Measurements from ENCODE around the gene DDR2.
"Not testable (repeated sequence)": the region's sequence is repeated elsewhere in the genome, so short reads cannot be mapped to it uniquely, and the experiment has no call there.

DDR2 gene

DNA sequence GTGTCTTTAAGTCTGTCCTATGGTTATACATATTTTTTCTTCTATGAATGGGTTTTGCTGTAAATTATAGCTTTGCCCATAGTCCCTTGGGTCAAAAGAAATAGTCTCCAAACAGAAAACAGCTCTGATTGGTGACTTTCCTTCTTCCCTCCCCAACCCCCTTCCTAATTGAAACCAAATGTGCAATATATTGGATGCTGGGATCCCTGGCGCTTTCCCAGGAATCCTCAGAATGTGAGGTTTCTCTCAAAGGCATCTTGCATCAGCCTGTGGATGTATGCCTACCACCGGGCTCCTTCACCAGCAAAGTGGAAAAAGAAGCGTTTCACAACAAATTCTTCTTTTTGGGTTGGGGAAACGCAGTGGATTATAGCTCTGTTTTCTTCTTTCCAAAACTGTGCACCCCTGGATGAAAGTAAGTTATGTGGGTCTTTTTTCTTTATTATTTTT, at the start of gene DDR2:
Gene DDR2, plus strand, starts transcription at position 248 of the 450 bp plus-strand sequence. CDS start 86,600 bp downstream, outside the sequence.
- no peak for DNase-seq

DNA sequence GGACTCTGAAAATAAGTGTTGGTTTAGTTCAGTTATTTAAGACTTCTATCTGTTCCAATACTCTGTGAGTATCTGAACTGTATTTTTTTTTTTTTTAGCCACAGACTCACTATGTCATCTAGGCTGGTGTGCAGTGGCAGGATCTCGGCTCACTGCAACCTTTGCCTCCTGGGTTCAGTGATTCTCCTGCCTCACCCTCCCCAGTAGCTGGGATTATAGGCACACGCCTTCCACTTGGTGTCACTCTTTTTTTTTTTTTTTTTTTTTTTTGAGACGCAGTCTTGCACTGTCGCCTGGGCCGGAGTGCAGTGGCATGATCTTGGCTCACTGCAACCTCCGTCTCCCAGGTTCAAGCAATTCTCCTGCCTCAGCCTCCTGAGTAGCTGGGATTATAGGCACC, 49.4 kb upstream of the DDR2 start:
- DNase-seq = not testable (repeated sequence)

DNA sequence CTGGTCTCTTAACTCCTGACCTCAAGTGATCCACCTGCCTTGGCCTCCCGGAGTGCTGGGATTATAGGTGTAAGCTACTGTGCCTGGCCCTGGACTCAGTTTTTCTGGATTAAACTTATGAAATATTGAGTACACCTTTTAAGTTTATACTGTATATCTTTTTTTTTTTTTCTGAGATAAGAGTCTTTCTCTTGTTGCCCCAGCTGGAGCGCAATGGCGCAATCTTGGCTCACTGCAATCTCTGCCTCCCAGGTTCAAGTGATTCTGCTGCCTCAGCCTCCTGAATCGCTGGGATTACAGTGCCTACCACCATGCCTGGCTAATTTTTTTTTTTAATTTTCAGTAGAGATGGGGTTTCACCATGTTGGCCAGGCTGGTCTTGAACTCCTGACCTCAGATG, 47.2 kb upstream of the DDR2 start:
- not testable (repeated sequence) for DNase-seq

DNA sequence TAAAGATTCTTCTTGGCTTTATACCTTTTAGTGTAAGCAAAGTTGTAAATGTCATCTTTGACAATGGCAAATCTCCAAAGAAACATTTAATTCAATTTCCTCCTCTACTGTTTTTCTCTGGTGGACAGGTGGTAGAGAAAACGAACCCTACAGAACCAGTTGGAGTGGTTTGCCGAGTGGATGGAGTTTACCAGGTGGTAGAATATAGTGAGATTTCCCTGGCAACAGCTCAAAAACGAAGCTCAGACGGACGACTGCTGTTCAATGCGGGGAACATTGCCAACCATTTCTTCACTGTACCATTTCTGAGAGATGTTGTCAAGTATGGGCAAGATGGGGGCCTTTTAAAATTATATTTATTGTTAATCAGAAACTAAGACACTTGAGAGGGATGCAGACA, 44.9 kb upstream of the DDR2 start:
- DNase-seq = no peak

DNA sequence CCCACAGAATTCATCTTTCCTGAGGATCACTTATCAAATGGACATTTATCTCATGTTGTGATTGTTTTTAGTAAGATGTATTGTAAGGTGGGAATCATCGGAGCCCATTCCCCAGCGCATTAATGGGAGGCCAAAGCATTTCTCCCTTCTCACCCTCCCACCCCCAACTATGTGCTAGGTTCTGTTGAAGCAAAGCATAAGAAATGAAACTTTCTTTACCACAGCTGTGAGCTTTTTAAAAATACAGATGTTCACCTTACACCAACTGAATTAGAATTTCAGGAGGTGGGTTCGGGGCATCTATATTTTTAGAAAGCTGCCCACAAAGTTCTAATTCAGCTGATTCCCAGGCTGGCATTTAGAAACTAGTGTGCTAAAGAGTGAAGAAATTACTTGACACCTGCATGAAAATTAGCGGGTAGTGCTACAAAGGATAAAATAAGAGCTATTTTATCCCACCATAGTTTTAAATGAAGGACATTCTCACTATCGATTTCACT, 44.5 kb upstream of the DDR2 start:
- no peak for DNase-seq

DNA sequence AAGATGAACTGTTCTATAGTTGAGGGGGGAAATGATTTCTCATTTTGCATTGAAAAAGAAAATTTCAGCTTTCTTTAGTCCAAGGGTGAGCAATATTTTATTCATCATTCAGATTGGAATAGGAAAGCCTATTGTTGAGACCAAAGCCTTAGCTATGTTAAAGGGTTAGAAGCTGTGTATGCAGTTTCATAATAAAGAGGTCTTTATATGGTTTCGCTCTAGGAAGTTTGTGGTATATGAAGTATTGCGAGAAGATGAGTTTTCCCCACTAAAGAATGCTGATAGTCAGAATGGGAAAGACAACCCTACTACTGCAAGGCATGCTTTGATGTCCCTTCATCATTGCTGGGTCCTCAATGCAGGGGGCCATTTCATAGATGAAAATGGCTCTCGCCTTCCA, 42.2 kb upstream of the DDR2 start:
- DNase-seq = no peak

DNA sequence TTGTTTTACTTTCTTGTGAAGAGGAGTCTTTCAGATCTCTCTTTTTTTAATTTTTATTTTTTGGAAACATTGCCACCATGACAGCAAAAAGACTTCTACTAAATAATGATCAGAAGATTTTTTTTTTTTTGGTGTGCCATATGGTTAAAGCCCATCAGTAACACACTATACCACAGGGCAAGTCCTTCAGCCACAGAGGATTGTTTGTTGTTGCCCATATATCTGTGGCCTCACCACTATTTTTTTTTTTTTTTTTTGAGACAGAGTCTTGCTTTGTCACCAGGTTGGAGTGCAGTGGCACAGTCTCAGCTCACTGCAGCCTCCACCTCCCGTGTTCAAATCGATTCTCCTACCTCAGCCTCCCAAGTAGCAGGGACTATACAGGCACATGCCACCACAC, 41.6 kb upstream of the DDR2 start:
- no peak for DNase-seq

DNA sequence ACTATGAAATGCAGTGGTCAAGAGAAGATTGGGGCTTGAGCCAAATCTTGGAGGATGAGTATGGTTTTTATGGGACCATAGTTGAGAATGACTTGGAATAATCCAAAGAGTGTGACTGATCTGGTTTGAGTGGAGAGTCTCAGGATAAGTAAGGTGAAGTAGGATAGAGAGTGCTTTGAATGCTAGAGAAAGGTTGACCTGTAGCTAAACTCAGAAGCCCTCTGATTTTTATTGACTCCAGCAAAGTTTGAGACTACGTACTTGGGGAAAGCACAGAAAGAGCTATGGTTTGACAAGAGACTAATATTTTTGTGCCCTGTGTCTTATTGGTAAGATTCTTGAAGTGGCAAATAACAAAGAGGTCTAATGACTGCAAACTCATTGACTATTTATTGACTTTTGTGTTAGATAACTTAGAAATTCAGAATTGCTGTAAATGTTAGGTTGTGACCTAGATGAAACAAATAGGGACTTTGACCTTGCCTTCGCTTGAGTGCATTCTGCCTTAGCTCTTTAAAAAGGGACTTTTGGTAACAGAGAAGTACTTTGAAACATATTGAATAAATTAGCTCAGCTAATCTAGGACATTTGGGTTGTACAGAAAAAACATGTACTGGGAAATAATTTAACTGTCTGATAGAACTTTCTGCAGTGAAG, 35.6 kb upstream of the DDR2 start:
- DNase-seq = no peak

DNA sequence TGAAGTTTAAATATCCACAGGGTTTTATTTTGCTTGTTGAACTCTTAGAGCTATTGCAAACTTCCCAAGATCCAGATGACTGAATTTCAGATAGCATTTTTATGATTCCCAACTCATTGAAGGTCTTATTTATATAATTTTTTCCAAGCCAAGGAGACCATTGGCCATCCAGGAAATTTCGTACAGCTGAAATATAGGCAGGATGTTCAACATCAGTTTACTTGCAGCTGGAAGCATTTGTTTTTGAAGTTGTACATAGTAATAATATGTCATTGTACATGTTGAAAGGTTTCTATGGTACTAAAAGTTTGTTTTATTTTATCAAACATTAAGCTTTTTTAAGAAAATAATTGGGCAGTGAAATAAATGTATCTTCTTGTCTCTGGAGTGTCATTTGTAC, 32.8 kb upstream of the DDR2 start:
- DNase-seq = no peak

DNA sequence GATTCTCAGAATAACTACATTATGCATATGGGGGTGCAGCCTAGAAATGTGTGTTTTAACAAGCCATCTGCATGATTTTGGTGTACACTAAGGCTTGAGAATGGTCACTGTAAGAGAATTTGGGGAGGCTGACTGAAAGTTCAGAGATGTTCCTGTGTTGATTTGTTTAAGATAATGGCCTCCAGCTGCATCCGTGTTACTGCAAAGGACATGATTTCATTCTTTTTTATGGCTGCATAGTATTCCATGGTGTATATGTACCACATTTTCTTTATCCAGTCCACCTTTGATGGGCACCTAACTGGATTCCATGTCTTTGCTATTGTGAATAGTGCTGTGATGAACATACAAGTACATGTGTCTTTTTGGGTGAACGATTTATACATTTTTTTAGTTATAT, 29.1 kb upstream of the DDR2 start:
- DNase-seq = not testable (repeated sequence)

DNA sequence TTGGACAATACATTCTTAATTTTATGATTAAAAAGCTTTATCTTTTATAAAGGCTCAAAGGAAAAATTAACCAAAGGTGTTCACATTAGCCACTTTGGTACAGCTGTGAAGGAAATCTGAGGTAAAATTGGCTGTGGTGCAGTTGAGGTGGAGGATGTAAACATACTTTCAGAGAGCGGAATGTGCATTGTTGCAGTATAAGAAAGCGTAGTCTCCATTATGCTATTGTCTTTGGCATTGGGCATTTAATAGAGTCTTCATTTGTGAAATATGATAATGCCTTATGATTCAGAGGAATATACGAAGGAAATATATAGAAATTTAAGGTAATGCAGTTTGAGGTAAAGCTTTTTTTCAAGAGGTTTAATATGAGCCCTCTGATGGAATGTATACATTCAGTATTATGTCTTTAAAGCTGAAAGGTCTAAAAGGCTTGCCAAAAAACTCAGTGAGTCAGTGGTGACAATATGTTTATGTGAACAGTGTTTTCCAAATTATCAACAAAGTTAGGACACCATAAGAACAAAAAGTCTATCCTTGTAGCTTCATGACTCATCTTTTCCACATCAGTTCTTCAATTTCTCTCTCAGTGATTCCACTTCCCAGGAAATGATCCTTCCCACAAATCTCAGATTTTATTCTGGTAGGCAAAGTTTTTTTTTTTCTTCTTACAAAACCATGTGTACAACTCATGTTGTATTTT, 26.9 kb upstream of the DDR2 start:
- DNase-seq = no peak

DNA sequence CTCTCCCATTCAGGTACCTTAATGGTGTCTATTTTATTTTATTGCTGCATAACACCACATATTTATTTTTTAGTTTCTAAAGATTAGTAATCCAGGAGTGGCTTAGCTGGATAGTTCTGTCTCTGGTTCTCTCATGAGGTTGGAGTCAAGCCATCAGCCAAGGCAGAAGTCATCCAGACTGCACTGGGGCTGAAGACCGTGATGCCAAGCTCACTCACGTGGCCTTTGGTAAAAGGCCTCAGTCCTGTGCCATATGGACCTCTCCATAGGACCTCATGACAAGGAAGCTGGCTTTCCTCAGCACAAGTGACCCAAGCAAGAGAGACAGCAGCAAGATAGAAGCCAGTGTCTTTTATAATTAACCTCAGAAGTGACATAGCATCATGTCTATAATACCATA, 23.0 kb upstream of the DDR2 start:
- DNase-seq = no peak

DNA sequence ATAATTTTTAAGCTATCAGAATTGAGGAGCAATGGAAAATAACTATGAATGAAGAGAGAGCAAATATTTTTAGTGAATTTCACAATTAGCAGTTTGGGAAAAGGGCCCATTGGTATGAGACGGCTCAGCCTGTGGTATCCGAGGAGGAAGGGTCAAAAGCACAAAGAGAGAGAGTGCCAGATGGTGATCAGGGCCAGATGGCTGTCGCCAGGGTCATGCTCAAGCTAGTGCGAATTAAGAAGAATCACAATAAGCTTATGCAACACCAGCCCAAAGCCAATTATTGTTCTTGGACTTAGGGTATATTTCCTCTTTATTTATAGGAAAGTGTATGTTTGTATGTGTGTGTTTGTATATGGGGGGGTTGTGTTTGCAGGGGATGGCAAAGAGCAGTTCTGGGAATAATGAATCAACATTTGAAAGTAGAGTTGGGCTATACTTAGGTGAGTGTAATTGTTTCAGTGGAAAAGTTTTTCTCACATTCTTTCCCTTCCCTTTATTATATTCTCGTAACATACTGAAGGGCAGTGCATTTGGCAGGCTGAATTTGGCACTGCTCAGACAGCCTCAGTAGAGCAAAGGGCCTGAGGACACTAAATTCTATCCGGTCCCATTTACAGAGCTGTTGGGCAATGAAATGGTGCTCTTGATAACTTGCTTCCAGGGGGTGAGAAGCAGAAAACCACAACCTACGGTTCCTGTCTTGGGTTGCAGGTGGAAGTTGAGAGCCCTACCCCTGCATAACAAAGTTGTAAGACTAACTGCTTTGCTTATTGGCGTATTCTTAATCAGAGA, 19.5 kb upstream of the DDR2 start:
- no peak for DNase-seq

DNA sequence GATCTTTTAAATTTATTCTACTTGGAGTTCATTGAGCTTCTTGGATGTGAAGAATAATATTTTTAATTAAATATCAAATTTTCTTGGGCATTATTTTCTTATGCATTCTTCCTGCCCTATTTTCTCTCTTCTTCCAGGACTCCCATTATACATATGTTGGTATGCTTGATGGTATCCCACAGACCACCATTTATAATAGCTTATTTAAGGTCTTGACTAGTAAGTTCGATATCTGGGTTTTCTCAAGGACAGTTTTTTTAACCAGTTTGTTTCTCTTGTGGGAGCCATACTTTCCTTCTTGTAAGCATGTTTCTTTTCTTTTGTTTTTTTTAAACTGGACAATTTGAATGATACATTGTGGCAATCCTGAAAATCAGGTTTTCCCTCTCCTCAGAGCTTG, 15.4 kb upstream of the DDR2 start:
- no peak for DNase-seq

DNA sequence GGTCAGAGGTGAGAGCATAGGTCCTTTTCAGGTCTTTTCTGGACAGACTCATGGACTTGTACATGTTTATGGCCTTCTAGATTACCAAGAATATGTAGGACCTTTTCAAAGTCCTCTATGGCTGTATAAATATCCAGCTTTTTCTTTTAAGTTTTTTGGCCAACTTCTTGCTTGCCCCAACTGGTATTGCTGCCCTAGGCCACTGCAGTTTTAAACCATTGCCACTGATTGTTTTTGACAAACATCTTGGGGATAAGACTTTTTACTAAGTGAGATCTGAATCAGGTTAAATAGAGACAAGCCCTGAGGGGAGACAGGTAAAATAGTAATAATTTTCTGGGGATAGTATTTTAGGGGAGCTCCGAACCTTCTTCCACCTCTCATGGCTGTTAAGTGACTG, 14.8 kb upstream of the DDR2 start:
- no peak for DNase-seq

DNA sequence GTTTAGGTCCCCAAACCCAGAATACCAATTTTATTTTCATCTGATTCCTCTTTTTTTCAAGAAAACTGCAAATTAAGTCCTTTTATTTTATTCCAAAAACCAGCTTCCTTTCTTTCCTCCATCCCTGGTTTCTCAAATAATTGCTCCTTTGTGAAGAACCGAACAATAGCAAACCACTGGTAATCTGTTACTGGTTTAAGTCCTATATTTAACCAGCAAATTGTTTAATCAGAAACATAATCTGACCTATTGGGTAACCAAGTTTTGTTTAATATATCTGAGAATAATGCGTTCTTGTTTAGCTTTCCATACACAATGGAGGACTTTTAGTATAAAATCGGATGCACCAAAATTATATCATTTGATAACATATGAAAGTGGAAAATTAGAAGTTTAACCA, 13.2 kb upstream of the DDR2 start:
- no peak for DNase-seq

DNA sequence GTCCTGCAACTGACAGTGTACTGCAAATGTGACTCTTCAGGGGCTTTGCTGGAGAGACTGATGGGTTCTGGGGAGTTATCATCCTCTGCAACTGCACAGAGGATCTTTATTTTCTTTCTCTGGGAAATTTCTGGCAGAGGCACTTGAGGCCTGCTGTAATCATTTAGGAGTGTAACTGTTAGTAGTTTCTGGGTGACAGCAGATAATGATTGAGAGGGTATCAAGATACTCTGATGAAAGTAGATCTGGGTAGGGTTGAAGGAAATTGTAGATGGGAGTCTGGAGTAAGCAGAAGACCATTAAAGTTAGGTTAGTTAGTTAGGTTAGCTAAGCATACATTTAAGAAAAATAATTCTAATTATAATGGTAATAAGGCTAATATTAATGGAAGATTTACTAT, 11.0 kb upstream of the DDR2 start:
- no peak for DNase-seq

DNA sequence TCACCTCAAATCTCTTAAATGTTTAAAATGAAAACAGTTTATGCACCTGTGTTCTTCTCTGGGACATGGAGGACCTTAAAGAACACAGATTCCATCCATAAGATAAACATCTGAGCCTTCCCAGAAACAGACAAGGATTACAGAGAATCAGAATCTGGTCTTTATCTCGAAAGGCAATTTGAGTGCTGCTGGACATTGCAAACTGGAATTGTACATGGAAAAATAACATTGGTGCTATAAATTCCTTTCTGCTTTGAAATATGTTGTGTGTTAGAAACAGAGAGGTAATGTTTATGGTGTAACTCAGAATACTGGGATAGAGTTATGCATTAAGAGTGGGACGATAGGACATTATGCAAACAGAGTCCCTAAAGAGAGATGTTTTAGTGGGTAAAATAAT, 6.6 kb upstream of the DDR2 start:
- DNase-seq = no peak

DNA sequence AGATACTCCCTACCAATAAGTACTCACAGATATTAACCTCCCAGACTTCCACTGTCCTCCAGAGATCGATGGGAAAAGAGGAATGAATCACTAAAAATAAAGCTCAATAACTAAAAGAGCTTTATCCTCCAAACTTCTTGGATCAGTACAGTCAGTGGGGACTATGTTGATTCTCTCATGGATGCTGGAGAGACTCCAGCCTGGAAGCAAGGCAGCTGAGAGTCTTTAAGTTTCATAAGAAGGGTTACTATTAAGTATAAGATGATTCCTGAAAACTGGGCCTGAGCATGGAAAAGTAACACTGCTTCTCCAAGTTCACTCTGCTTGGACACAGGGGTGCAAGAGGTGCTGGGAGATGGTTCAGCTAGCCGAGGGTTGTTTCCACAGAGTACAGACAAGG, 6.2 kb upstream of the DDR2 start:
- DNase-seq = no peak

DNA sequence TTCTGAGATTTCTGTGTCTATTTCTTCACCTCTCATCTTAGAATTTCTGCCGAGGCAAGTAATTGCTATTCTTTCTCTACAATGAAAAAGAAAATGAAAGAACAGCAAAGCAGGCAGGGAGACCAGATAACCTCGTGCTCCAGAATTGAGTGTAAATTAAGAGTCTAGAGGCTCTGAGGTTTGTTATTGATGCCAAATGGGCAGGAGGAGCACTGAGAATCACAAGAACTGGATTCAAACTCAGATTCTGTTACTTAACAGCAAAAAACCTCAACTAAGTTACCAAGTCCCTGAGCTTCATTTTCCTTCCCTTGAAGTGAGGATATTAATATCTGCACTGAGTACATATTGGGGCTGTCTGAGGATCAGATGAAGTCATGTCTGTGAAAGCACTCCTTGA, 5.5 kb upstream of the DDR2 start:
- no peak for DNase-seq

DNA sequence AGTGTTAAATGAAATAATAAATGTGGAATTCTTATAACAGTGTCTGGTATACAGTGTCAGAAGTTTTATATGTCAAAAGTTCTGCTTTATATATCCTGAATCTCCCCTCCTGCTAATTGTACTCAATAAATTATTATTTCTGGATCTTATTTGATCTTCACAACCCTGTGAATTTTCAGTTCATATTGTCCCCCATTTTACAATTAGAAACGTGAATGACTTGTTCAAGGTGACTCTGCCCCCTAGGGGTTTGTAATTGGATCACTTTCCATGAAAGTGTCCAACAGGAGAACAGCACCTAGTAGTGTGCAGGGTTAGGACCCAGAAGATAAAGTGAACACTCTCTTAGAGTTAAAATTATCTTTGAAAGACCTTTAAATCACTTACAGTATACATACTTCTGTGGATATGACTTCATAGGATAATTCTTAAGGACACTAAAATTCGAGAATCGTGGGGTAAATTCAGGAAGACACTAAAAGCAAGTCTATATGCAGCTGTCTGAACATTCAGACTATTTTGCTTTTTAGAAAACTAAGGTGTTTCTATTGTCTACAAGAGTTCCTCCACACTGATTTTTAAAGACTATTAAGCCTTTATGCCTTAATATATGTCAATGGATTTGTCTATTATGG, 4.5 kb upstream of the DDR2 start:
- no peak for DNase-seq

DNA sequence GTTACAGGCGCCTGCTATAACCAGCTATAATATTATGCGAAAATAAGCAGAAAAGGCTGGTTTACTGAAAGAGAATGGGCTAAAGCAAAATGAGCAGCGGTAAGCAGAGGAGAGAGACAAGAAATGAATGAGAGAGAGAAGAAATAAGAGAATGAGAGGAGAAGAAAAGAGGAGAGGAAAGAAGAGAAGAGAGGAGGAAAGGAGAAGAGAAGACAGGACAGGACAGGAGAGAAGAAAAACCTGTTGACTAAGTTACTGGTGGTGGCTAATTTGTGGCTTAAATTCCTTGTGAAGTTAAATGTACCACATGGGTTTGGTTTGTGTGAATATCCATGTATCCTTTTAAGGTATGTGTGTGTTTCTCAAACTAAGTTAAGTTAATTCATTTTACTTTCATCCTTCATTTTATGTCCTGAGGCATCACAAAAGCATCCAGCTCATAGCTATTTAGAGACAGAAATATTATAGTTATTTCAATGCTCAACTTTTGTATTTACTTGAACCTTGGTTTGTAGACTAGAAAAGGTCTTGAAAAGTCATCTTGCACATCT, 3.1 kb upstream of the DDR2 start:
- DNase-seq = no peak

DNA sequence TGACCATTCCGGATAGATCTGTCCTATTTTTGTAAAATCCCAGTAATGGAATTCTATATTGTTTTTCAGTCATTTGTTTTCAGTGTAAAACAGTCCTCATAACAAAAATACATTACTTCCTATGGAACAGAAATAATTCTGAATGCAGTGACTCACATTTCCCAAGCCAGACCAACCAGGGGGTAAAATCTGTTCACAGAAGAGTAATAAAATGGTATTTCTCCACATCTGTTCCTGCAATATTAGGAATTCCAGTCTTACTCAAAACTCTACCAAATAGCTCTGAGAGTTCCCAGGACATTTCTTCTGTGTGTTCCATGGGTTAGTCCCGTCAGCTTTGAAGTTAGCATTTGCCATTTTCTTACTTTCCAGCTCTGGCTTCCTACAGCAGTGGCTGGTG, 2.6 kb upstream of the DDR2 start:
- DNase-seq = no peak

Measured in CD4-positive, alpha-beta T cell treated with Interleukin-15 for 1 hour (primary cell).